ENCODE measurements around the gene MYO3B.
"Not testable (repeated sequence)": the region's sequence is repeated elsewhere in the genome, so short reads cannot be mapped to it uniquely, and the experiment has no call there.

MYO3B gene

DNA sequence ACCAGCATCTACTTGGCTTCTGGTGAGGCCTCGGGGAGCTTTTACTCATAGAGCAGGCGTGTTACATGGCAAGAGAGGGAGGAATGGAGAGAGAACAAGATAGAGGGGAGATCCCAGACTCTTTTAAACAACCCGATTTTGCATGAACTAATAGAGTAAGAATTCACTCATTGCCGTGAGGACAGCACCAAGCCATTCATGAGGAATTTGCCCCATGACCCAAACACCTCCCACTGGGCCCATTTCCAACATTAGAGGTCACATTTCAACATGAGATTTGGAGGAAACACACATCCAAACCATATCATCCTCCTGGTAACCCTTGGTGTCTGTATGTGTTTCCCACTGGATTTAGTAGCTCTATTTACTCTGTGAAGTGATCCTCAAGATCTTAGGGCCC is 287.3 kb downstream of the MYO3B start:
- no peak for DNase-seq (ENCODE audit: low read depth in 3 of 3)

DNA sequence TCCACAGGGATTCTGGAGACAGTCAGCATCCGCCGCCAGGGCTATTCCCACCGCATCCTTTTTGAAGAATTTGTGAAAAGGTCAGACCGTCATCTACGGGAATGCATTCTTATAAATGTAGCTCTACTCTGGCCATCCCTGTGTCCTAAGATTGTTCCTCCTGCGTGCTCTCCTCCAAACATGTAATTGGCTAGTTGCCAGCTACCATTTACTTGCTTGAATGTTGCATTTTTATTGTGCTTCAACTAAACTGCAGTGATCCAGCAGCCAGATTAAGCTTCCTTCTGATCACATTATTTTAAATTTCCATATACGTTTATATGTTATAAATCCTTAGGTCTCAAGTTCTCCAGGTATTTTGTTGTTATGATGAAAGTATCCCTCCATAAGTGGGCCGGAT is 288.7 kb downstream of the MYO3B start:
- DNase-seq (ENCODE audit: low read depth in 3 of 3), result no peak

- no peak for DNase-seq (ENCODE audit: low read depth in 3 of 3)
These were observed 289.8 kb downstream of the MYO3B start for GRCh38 chr2:170467568-170468422.

DNA sequence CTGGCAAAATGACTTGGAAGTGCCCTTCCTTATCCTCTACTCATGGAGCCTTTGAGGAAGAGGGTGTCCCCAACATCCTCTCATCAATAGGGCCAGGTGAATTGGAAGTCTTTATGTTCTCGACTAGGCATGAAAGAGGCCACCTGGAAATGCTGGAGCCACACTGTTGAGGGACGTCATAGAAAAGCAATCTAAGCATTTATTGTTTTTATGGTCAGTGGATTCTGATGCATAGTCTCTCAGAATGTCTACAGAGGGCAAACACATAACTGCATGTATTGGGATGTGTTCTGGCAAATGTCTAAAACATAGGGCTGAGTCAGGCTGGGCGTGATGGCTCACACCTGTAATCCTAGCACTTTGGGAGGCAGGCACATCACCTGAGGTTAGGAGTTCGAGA is 290.6 kb downstream of the MYO3B start:
- DNase-seq (ENCODE audit: low read depth in 3 of 3), result no peak

DNA sequence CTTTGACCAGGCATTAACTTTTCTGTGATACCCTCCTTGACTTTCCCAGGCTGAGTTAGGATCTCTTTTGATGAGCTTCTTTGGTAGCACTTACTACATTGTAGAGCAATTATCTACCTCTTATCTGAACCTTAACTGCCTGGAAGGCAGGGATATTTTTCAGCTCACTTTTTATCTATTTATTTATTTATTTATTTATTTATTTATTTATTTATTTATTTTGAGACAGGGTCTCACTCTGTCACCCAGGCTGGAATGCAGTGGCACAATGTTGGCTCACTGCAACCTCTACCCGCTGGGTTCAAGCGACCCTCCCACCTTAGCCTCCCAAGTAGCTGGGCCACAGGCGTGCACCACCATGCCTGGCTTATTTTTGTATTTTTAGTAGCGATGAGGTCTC is 294.6 kb downstream of the MYO3B start:
- not testable (repeated sequence) for DNase-seq (ENCODE audit: low read depth in 3 of 3)

- no peak for DNase-seq (ENCODE audit: low read depth in 3 of 3)
These were observed 297.9 kb downstream of the MYO3B start for GRCh38 chr2:170475878-170476277.

DNA sequence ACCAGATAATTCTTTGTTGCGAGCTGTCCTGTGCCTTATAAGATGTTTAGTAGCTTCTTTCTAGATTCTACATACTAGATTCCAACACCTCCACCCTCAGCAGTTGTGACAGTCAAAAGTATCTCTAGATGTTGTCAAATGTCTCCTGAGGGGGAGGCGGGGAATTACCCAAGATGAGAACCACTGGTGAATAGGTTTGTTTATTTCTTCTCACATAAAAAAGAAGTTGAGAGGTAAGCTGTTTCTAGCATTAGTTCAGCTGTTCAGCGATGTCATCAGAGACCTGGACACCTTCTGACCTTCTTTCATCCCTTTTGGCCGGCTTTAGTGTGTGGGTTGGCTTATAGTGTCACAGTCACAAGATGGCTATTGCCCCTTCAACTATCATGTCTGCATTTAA is 299.7 kb downstream of the MYO3B start:
- no peak for DNase-seq (ENCODE audit: low read depth in 3 of 3)

DNA sequence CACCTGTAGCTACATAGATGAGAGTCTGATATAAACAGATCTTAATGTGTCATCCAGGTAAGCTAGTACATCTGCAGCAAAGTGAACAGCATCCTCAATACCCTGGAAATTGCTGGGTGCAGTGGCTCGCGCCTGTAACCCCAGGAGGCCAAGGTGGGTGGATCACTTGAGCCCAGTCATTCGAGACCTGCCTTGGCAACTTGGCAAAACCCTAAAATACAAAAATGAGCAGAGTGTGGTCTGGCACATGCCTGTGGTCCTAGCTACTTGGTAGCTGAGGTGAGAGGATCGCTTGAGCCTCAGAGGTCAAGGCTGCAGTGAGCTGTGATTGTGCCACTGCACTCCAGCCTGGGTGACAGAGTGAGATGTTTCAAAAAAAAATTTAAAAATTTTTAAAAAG is 303.3 kb downstream of the MYO3B start:
- DNase-seq (ENCODE audit: low read depth in 3 of 3), result no peak

GRCh38 chr2:170484552-170484951 is 306.6 kb downstream of the MYO3B start:
- DNase-seq (ENCODE audit: low read depth in 3 of 3), result no peak

DNA sequence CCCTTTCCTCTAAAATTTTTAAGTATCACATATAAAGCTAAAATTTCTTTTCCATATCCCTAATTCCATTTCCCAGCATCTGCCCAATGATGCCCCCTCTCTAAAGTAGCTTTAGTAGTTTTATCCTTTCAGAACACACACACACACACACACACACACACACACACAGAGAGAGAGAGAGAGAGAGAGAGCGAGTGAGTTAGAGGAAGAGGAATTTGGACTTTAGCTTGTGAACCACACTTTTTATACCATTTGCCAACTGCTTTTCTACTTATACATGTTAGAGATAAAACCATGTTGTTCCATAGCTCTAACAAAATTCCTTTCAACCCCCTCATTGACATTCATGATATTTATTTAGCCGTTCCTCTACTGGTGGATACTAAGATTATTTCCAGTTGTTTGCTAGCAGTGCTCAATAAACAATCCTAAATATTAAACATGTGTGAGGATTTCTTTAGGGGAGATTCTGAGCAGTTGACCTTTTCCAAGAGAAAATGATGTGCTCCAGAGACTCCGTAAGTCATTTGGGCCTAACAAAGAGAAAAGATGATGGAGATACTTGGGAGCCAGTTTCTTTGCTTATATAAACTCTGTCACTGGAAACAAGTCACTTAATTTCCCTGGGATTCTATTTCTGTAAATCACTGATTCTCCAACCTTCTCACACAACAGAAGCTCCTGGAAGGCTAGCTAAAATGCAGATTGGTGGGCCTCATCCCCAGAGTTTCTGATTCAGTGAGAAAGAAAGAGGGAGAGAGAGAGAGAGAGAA is 307.5 kb downstream of the MYO3B start:
- DNase-seq (ENCODE audit: low read depth in 3 of 3), result no peak

DNA sequence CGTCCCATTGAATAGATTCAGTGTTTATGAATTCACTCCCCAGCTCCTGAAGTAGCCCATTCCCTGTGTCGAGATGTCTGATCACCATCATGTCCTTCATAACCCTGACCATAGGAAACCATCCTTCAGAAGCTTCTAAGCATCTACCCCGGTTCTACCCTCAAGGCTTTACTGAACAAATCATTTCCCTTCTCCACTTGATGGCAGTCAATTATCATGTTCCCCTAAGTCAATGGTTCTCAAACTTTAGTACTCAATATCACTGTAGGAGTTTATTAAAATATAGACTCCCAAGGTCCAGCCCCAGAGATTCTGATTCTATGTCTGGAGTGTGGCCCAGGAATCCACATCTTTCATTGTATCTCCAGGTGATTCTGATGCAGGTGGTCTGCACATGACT is 308.8 kb downstream of the MYO3B start:
- DNase-seq (ENCODE audit: low read depth in 3 of 3), result no peak

- DNase-seq (ENCODE audit: low read depth in 3 of 3), result no peak
These were observed 310.9 kb downstream of the MYO3B start for GRCh38 chr2:170488807-170489206.

GRCh38 chr2:170492010-170492409 is 314.1 kb downstream of the MYO3B start:
- DNase-seq (ENCODE audit: low read depth in 3 of 3), result no peak

GRCh38 chr2:170493426-170494097 is 315.6 kb downstream of the MYO3B start:
- no peak for DNase-seq (ENCODE audit: low read depth in 3 of 3)

DNA sequence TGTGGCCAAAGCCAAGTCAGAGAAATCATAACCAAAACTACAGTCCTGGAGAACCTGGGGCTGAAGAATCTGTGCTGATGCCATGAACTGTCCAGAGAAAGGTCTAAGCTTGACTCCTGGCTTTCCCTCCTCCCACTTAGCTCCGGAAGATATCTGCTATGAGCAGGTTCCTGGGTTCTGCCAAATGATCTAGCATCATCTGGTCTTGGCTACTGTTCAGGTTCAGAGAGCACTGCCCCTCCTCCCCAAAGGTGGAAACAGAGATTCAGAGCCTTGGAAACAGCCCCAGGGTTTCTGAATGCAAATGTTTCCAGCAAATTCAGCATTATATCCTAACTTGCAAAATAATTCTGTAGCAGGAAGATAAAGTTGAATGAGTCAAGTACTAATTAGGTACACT is 317.9 kb downstream of the MYO3B start:
- DNase-seq (ENCODE audit: low read depth in 3 of 3), result no peak

DNA sequence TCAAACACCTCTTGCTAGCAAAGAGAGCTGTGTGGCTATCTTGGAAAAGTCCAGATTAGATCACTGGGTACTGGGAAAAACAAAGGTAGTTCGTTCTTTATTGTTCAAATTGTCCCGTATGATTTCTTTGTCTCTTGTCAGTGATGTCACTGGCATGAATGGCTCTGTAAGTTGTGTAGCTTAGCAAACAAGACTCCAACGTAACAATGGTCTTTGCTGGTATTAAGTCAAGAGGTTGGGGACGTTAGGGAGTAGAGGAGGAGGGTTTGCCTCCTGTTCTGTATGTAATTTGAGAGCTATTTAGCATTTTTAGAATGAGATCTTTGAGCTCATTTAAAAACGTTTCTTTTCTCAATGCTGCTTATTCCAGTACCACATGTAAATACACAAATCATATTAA is 320.7 kb downstream of the MYO3B start:
- no peak for DNase-seq (ENCODE audit: low read depth in 3 of 3)

- DNase-seq (ENCODE audit: low read depth in 3 of 3), result no peak
These were observed 322.2 kb downstream of the MYO3B start for GRCh38 chr2:170500104-170500503.

DNA sequence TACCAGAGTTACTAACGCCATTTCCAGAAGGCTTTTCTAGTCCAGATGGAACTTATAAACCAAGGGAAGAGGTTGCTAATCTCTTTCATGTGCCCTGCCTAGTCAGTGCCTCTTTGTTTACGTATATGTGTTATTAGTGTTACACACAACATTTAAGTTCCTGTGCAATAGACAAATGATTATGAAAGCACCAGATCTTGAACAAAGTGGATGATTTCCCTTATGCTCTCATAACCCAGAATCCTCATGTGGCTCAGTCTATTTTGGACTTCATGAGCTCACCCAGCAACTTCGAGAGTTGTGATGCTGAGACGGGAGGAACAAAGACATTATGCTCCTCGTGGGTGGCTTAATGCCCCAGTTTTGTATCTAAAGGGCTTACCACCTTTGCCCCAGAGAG is 322.8 kb downstream of the MYO3B start:
- DNase-seq (ENCODE audit: low read depth in 3 of 3), result no peak

DNA sequence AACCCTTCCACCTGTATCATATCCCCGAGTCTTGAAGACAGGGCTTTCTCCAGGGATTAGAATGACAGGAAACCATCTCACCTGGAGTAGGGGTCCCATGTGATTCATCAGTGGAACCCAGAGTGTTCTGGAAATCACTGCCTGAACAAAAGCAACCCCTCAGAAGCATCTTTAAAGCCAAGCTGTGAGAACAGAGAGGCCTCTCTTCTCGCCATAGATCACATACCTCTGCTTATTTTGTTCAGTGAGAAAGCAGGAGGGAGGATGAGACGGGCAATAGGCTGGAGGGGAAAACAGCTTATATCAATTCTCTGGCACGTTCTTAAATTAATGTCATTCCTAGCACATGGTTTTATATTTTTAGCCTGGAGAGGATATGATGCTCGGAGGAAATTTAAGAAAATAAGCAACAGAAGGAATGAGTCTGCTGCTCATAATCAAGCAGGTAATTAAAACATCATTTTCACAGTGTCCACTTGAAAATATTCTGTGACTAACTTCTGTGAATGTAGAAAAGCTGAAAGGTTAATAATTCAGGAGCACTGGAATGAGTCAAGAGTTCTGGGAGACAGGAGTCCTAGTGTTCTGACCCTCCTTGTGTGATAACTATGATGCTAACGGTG is 323.6 kb downstream of the MYO3B start:
- no peak for DNase-seq (ENCODE audit: low read depth in 3 of 3)

DNA sequence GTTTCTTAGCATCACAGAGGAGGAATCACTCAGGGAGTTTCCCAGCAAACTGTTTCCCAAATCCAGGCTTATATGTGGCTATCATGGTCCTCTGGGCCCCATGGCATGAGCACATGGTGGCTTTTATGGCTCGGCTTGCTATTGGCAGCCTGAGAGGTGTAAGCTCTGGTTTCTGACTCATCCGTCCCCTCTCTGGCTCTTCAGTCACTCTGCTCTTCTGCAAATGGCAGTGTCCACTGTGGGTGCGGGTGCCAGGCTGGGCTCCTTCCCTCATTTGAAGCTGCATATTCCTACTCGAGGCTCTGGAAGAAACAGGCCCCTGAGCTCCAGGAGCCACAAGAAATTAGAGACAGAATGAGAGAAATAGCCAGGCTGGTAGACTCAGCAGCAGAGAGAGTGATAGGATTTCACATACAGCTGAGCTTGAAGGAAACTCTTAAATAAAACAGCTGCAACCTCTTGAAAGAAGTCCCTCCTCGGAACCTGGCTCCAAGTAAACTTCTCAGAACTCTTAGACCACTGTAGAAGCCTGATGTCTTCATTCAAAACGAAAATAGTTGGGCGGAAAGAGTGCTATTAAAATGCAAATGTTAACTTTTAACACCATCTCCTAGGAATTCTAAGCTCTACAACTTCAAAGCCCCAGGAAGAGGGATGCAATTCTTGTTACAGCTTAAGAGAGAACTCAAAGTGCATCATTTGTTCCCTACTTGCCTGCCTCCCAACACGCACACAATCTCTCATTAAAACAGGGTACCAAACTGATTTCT is 324.6 kb downstream of the MYO3B start:
- DNase-seq (ENCODE audit: low read depth in 3 of 3), result no peak

GRCh38 chr2:170503563-170503962 is 325.6 kb downstream of the MYO3B start:
- DNase-seq (ENCODE audit: low read depth in 3 of 3), result no peak
